DMS79 treated with DMSO at 0.1 percent for 48 hours (cell line): ENCODE measurements around the gene QSOX2.
A peak's percentile ranks its signal among the peaks of the same experiment; 100 is the strongest.
"Not testable (repeated sequence)": the region's sequence is repeated elsewhere in the genome, so short reads cannot be mapped to it uniquely, and the experiment has no call there.

Experiments used
- DNase-seq: peaks from one replicate; lab custom pipeline; 2025; lab: John Stamatoyannopoulos, UW

Gene QSOX2

GRCh38 chr9:136282272-136282861, 36.8 kb upstream of the QSOX2 start:
- peak; percentile 70 for DNase-seq

- no peak for DNase-seq
These were observed 36.0 kb upstream of the QSOX2 start for GRCh38 chr9:136281421-136282271.

GRCh38 chr9:136280535-136281315, 35.1 kb upstream of the QSOX2 start:
- DNase-seq: no peak

GRCh38 chr9:136279471-136279870, 33.9 kb upstream of the QSOX2 start:
- no peak for DNase-seq

- DNase-seq: no peak
These were observed 33.3 kb upstream of the QSOX2 start for GRCh38 chr9:136278894-136279293.

GRCh38 chr9:136278221-136278620, 32.6 kb upstream of the QSOX2 start:
- DNase-seq: no peak

- no peak for DNase-seq
These were observed 32.1 kb upstream of the QSOX2 start for GRCh38 chr9:136277746-136278145.

- no peak for DNase-seq
These were observed 31.1 kb upstream of the QSOX2 start for GRCh38 chr9:136276716-136277115.

GRCh38 chr9:136275655-136276429, 30.2 kb upstream of the QSOX2 start:
- DNase-seq: no peak

GRCh38 chr9:136274786-136275654, 29.4 kb upstream of the QSOX2 start:
- DNase-seq: no peak

- no peak for DNase-seq
These were observed 28.5 kb upstream of the QSOX2 start for GRCh38 chr9:136273921-136274785.

GRCh38 chr9:136273244-136273865, 27.7 kb upstream of the QSOX2 start:
- no peak for DNase-seq

- no peak for DNase-seq
These were observed 24.6 kb upstream of the QSOX2 start for GRCh38 chr9:136270173-136270705.

- no peak for DNase-seq
These were observed 23.1 kb upstream of the QSOX2 start for GRCh38 chr9:136268735-136269134.

GRCh38 chr9:136268318-136268717, 22.7 kb upstream of the QSOX2 start:
- no peak for DNase-seq

GRCh38 chr9:136267261-136268111, 21.9 kb upstream of the QSOX2 start:
- no peak for DNase-seq

GRCh38 chr9:136266641-136267040, 21.0 kb upstream of the QSOX2 start:
- not testable (repeated sequence) for DNase-seq
